OCI-LY7 (cell line): Measurements from ENCODE around the gene TMEM132E. TPM values are rescaled to one million over a fixed set of nuclear protein-coding genes. Genes with fewer than 3 reads are reported as not detected.

Experiments used
- BruUV-seq: library from RNA; stranded (reverse); fragments of 400-500 nt; replicated peaks from 2 replicates; lab custom pipeline; 2021; lab: Mats Ljungman, UMichigan
- CTCF ChIA-PET: fragments of 300-600 bp; sonication (Branson Sonifier 250); formaldehyde crosslinking; loops from one replicate; lab custom pipeline; 2022; ENCODE audit warnings: antibody characterized with exemption; ENCODE audit not compliant: unreplicated experiment; lab: Charles Lee
- POLR2A ChIA-PET: fragments of 300-600 bp; sonication (Branson Sonifier 250); formaldehyde crosslinking; loops from one replicate; lab custom pipeline; 2022; ENCODE audit warnings: antibody characterized with exemption; lab: Charles Lee
- DNase-seq: peaks from one replicate; pipeline ENCODE4 v3.0.0-alpha.2; 2015; ENCODE audit warnings: low spot score
- H2AFZ ChIP-seq: fragments of 200-600 bp; sonication (generic), shearing (Covaris generic); 2 replicates; pipeline ENCODE4 v1.6.1; 2014; ENCODE audit warnings: mild to moderate bottlenecking, antibody characterized with exemption, low read length, moderate library complexity
- H3K27ac ChIP-seq: fragments of 200-600 bp; sonication (generic); 2 replicates; pipeline ENCODE4 v1.5.1; 2014; ENCODE audit warnings: mixed run types, low read depth, mild to moderate bottlenecking, moderate library complexity, low read length, inconsistent platforms; ENCODE audit not compliant: poor library complexity, severe bottlenecking
- H3K36me3 ChIP-seq: fragments of 200-600 bp; sonication (generic); 2 replicates; pipeline ENCODE4 v1.6.1; 2014; ENCODE audit warnings: mild to moderate bottlenecking, antibody characterized with exemption, low read length, moderate library complexity, mixed read lengths; ENCODE audit not compliant: insufficient read depth
- H3K4me1 ChIP-seq: fragments of 200-600 bp; sonication (generic); 2 replicates; pipeline ENCODE4 v1.5.1; 2014; ENCODE audit warnings: mild to moderate bottlenecking, low read length; ENCODE audit not compliant: insufficient read depth, poor library complexity, severe bottlenecking
- H3K4me2 ChIP-seq: fragments of 200-600 bp; sonication (generic); 2 replicates; pipeline ENCODE4 v1.6.1; 2014; ENCODE audit warnings: mild to moderate bottlenecking, low read length
- H3K4me3 ChIP-seq: fragments of 200-600 bp; sonication (generic); 2 replicates; pipeline ENCODE4 v1.5.1; 2014; ENCODE audit warnings: mild to moderate bottlenecking, low read depth, low read length; ENCODE audit not compliant: poor library complexity, severe bottlenecking
- H3K79me2 ChIP-seq: fragments of 200-600 bp; sonication (generic); 2 replicates; pipeline ENCODE4 v1.6.1; 2016; ENCODE audit warnings: low read depth, mild to moderate bottlenecking, low read length, moderate library complexity, mixed read lengths; ENCODE audit not compliant: insufficient read depth
- H3K9me2 ChIP-seq: fragments of 200-600 bp; sonication (generic); 2 replicates; pipeline ENCODE4 v1.6.1; 2016; ENCODE audit warnings: mild to moderate bottlenecking, low read length, mixed read lengths; ENCODE audit not compliant: insufficient read depth
- H3K9me3 ChIP-seq: fragments of 200-600 bp; sonication (generic); 2 replicates; pipeline ENCODE4 v1.6.1; 2014; ENCODE audit warnings: mild to moderate bottlenecking, mixed run types, low read length, mixed read lengths
- H4K20me1 ChIP-seq: fragments of 200-600 bp; sonication (generic); 2 replicates; pipeline ENCODE4 v1.6.1; 2014; ENCODE audit warnings: mild to moderate bottlenecking, antibody characterized with exemption, low read length, moderate library complexity, mixed read lengths; ENCODE audit not compliant: insufficient read depth
- EZH2phosphoT487 ChIP-seq: fragments of 200-600 bp; sonication (generic); IDR thresholded peaks from 2 replicates; pipeline ENCODE4 v1.6.1; 2018; ENCODE audit warnings: low read depth, borderline replicate concordance, mild to moderate bottlenecking, mixed run types, antibody characterized with exemption, low read length, moderate library complexity, mixed read lengths
- intact Hi-C: fragments of 100-400 bp; cut with micrococcal nuclease; formaldehyde crosslinking; loops from one replicate; pipeline ENCODE4 v1.10.0; 2022; ENCODE audit not compliant: unreplicated experiment
- total RNA-seq, 2 experiments: library from RNA; depleted of rRNA in 1 of 2; stranded (reverse); fragments of >200 nt in 1 of 2; shearing (Covaris generic) in 1 of 2; gene quantifications; 2 replicates each; pipeline ENCODE4 v1.2.3, GENCODE V29; 2014 to 2022
- TF ChIP-seq, protein P1 (sequence below): fragments of 200-600 bp; sonication (generic); conservative IDR thresholded peaks from 2 replicates; pipeline ENCODE4 v1.5.1; 2014; ENCODE audit warnings: mild to moderate bottlenecking, antibody characterized with exemption, low read length, moderate library complexity, mixed read lengths

Gene TMEM132E
- total RNA-seq, 2 experiments from 2014 or later = not detected

GRCh38 chr17:34532281-34533065, 46.9 kb upstream of the TMEM132E start:
- Histone ChIP-seq H3K4me3 (no peak overlapping the region), H3K4me2 (no peak overlapping the region), H3K9me3 (no peaks in the 10 kb centered on the region), H2AFZ (no peak overlapping the region), H3K79me2 (no peaks in the 10 kb centered on the region), H4K20me1 (no peaks in the 10 kb centered on the region), H3K9me2 (no peaks in the 10 kb centered on the region), H3K4me1 (no peaks in the 10 kb centered on the region), H3K27ac (no peak overlapping the region), H3K36me3 (no peaks in the 10 kb centered on the region)
- TF ChIP-seq, protein P1, sequence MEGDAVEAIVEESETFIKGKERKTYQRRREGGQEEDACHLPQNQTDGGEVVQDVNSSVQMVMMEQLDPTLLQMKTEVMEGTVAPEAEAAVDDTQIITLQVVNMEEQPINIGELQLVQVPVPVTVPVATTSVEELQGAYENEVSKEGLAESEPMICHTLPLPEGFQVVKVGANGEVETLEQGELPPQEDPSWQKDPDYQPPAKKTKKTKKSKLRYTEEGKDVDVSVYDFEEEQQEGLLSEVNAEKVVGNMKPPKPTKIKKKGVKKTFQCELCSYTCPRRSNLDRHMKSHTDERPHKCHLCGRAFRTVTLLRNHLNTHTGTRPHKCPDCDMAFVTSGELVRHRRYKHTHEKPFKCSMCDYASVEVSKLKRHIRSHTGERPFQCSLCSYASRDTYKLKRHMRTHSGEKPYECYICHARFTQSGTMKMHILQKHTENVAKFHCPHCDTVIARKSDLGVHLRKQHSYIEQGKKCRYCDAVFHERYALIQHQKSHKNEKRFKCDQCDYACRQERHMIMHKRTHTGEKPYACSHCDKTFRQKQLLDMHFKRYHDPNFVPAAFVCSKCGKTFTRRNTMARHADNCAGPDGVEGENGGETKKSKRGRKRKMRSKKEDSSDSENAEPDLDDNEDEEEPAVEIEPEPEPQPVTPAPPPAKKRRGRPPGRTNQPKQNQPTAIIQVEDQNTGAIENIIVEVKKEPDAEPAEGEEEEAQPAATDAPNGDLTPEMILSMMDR = no peak
- TF ChIP-seq EZH2phosphoT487 = no peak
- intact Hi-C loops = no loop called here
- DNase-seq = no peak
- no TSS peak for BruUV-seq
- CTCF ChIA-PET = interaction anchor here (0.8 kb wide), 1 partner anchor 171 kb away, joined by 3 read pairs; no protein-coding TSS in a partner anchor
- POLR2A ChIA-PET = interaction anchor here (0.6 kb wide), 1 partner anchor 411 kb away, joined by 3 read pairs; no protein-coding TSS in a partner anchor

- Histone ChIP-seq H3K9me2 (no peaks in the 10 kb centered on the region), H3K4me2 (no peak overlapping the region), H3K4me3 (no peak overlapping the region), H4K20me1 (no peaks in the 10 kb centered on the region), H3K79me2 (no peaks in the 10 kb centered on the region), H3K36me3 (no peaks in the 10 kb centered on the region), H3K4me1 (no peaks in the 10 kb centered on the region), H3K9me3 (no peaks in the 10 kb centered on the region), H2AFZ (no peak overlapping the region), H3K27ac (no peak overlapping the region)
- intact Hi-C loops = no loop called here
- no TSS peak for BruUV-seq
- ChIA-PET CTCF (no interaction called here), POLR2A (no interaction called here)
- DNase-seq = no peak
- TF ChIP-seq, protein P1 = no peak
- no peak for TF ChIP-seq EZH2phosphoT487
Measured at GRCh38 chr17:34533806-34534527, 45.4 kb upstream of the TMEM132E start.
